Stimulated activated CD4-positive, alpha-beta T cell treated with anti-CD3 and anti-CD28 coated beads, TNF-alpha, amount 100 ng/mL, for 24 hours (primary cell): ENCODE results near the gene TIMM44.
"Not testable (repeated sequence)": the region's sequence is repeated elsewhere in the genome, so short reads cannot be mapped to it uniquely, and the experiment has no call there.

Experiments
- DNase-seq, 3 experiments: peaks; one replicate each; pipeline ENCODE4 v3.0.0-alpha.2; 2020; ENCODE audit warnings: low read depth in 3 of 3

Gene TIMM44

DNA sequence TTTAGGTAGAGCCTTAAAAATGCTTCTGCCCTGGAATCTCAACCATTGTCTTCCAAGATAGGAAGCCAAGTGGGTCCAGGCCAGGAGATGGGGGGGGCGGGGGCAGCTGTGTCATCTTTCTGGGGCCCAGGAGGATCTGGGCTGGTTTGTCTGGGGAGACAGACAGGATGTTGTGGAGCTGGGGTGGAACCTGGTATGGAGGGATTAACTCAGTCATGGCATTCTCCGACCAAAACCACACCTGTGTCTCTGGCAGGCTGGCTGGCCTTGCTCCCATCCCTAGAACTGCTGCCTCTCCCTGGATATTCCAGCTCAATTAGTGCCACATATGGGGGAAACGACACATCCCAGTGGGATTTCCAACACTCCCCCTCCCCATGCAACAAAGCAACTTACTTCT lies 42.5 kb downstream of the TIMM44 start:
- DNase-seq = no peak

GRCh38 chr19:7900401-7900870 lies 43.0 kb downstream of the TIMM44 start:
- no peak for DNase-seq

- DNase-seq = no peak
Measured at GRCh38 chr19:7899751-7900378, 43.6 kb downstream of the TIMM44 start.

GRCh38 chr19:7898967-7899366 lies 44.5 kb downstream of the TIMM44 start:
- no peak for DNase-seq

GRCh38 chr19:7897292-7897691 lies 46.2 kb downstream of the TIMM44 start:
- no peak for DNase-seq

DNA sequence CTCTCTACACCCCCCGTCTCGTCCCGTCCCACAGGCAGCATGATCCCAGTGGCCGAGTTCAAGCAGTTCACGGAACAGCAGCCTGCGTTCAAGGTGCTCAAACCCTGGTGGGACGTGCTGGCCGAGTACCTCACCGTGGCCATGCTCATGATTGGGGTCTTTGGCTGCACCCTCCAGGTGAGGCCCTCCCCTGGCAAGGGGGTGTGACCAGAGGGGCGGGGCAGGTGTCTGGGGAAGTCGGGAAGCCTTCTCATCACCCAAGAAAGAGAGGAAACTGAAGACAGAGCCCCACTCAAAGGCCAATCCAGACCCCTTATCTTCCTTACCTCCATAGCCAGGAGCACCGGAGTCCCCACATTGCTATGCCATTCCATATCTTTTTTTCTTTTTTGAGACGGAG lies 47.9 kb downstream of the TIMM44 start:
- no peak for DNase-seq

DNA sequence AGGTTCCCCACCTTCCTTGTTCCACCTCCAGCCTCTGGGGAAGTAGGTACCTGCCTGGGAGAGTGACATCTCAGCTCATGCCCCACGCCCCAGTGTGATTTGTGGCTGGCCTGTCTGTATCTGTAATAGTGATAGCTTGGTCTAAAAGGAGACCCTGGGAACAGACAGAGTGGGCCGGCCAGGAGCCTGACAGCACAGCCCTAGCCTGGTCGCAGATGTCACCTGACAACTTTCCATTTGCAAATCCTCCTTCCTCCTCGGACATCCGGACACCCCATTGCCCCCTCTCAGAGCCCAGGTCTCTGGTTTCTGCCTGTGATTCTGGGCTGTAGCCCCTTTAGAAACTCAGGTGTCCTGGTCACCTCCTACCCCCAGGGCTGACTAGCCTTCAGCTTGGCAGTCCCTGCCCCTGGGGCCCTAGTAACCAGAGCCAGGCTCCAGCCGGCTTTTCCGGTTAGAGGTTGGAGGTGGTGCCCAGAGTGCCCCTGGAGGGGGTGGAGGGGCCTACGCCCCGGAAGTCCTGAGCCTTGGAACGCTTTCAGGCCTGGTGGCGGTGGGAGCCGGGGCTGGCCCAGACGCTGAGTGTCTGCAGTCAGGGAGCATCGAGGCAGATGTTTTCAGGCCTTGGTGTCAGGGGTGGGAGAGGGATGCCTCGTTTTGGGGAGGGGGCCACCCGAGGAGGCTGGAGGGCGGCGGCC lies 48.7 kb downstream of the TIMM44 start:
- DNase-seq = no peak

- DNase-seq = not testable (repeated sequence)
Measured at GRCh38 chr19:7893362-7894101, 49.9 kb downstream of the TIMM44 start.

GRCh38 chr19:7888826-7889217 lies 54.6 kb downstream of the TIMM44 start:
- no peak for DNase-seq

DNA sequence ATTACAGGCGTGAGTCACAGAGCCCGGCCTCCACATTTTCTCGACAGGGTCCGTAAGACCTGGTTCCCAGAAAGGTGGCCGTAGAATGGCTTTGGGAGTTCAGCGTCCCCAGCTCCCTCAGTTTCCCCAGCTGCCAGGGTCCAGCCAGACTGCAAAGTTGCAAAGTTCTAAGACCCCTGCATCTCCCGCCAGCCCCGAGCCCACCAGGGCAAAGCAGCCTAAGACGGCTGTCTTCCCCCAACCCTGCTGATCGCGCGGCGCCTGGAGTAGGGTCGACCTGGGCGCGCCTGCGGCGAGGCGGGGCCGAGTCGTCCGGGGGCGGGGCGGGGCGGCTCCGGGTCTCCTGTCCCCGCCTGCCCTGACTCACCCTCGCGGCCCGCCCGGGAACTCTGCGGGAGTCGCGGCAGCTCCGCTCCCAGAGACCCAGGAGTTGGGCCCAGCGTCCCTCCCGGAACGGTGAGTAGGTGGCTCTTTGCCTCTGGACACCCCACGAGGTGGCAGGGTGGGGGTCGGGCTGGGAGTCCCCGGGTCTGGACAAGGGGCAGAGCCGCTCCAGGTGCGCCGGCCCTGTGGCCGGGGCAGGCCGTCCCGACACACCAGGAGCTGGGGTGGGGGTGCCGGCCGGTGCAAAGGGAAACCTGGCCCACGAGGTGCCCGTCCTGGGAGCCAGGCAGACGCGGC lies 55.2 kb downstream of the TIMM44 start, which contains the start of gene LRRC8E:
Gene LRRC8E (plus strand): TSS at position 366 of the 681 bp plus-strand sequence. CDS start 7,094 bp downstream, outside the sequence.
- peak in 1 of 3 experiments; percentile 57 for DNase-seq

DNA sequence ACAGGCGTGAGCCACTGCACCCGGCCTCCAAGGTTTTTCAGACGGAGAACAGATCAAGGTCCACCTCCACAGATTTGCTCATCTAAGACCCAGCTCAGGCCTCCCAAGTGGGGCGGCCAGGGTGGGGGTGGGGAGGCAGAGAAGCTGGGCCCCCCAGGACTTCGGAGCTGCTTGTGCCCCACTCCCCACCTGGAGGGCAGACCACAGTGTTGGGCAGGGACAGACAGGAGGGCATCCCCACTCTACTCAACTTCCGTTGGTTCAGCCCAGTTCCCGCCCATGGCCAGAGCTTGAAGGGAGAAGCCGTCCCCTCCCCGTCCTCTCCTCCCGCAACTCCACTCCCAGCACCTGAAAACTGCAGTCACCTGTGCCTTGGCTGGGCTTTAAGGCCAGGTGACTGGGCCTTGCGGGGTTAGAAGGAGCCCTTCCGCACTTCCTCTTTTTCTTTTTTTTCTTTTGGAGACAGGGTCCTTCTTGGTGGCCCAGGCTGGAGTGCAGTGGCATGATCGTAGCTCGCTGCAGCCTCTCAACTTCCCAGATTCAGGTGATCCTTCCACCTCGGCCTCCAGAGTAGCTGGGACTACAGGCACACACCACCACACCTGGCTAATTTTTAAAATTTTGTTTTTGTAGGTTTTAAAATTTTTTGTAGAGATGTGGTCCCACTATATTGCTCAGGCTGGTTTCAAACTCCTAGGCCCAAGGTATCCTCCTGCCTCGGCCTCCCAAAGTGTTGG lies 55.9 kb downstream of the TIMM44 start:
- no peak for DNase-seq

GRCh38 chr19:7885818-7886217 lies 57.6 kb downstream of the TIMM44 start:
- DNase-seq = no peak

DNA sequence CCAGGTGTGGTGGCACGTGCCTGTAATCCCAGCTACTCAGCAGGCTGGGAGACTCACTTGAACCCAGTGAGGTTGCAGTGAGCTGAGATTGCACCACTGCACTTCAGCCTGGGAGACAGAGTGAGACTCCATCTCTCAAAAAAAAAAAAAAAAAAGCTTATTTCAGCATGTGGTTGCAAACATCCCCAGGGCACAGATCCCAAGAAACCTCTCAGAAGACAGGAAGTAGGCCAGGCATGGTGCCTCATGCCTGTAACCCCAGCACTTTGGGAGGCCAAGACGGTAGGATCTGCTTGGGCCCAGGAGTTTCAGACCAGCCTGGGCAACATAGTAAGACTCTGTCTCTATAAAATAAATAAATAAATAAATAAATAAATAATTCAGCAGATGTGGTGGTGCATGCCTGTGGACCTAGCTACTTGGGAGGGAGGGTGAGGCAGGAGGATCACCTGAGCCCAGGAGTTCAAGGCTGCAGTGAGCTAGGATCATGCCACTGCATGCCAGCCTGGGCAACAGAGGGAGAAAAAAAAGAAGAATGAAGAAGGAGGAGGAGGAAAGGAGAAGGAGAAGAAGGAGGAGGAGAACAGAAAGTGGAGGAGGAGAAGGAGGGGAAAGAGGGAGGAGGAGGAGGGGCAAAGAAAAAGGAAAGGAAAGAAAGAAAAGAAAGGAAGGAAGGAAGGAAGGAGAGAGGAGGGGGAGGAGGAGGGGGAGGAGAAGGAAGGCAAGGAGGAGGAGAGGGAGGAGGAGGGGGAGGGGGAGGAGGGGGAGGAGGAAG lies 59.5 kb downstream of the TIMM44 start:
- DNase-seq = no peak

DNA sequence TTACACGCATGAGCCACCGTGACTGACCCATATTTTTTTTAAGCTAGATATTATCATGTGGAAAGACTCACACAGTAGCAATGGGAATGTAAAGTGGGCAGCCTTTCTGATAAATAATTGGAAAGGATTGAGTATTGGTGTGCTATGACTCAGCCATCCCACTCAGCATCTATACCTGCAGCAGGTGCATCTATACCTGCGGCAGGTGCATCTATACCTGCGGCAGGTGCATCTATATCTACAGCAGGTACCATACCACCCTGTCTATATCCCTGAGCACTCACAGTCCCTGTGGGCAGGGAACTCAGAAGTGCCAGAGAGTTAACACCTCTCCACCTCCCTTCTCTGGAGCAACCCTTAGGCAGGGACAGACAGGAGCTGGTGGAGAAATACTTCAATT lies 60.4 kb downstream of the TIMM44 start:
- no peak for DNase-seq

DNA sequence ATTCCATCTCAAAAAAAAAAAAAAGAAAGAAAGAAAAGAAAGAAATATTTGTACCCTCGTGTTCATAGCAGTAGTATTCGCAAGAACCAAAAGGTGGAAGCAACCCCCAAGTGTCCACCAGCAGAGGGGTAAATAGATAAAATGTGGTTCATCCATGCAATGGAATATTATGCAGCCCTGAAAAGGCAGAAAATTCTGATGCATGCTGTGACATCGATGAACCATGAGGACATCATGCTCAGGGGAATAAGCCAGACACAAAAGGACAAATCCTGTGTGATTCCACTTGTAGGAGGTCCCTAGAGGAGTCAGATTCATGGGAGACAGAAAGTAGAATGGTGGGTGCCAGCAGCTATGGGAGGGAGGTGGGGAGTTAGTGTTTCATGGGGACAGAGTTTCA lies 61.6 kb downstream of the TIMM44 start:
- DNase-seq = no peak

DNA sequence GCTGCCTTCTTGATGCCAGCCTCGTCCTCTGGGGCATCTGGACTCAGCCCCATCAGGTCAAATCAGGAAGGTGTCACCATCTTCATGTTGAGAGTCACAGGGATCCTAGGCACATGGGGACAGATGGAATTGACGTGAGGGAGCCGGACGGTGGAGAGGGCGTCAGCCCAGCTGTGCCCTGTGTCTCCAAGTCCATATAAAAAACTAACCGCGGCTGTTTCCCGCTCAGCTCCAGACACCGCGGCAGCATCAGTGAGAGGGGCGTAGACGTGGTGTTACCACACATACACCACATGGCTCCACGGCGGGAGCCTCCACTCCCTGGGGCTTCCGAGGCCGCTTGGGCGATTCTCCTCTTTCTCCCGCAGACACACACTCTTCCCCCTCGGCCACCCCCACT lies 63.6 kb downstream of the TIMM44 start:
- DNase-seq = no peak

DNA sequence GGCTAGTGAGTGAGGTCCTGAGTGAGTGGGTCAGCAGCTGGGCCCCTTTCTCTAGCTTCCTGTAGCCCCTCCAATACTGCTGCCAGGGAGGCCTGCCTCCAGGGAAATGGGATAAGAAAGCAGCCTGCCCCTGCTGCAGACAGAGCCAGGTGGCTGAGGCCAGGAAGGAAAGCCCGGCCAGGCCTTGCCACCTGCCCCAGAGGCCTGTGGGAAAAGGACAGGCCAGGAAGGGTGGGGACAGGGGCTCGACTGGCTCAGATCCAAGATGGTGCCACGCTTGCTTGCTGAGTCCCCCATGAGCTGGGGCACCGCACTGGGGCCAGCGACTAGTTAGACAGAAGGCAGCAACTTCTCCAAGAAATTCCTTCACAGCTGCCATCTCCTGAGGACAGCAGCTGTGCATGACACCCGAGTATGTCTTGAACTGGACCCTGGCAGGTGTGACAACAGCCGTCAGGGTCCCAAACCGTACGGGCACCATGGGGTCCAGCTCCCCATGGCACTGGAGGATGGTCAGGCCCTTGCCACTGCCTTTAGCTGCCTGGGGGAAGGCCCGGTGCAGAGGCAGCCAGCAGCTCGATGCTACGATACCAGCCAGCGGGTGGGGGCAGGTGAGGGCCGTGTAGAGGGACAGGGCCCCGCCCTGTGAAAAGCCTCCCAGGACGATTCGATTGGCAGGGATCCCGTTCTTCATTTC lies 64.2 kb downstream of the TIMM44 start:
- no peak for DNase-seq

GRCh38 chr19:7877249-7877836 lies 66.1 kb downstream of the TIMM44 start:
- no peak for DNase-seq
